NCI-H1694 treated with DMSO at 0.1 percent for 48 hours (cell line): Measurements from ENCODE around the gene SIRT5.

Experiments
- DNase-seq: peaks from one replicate; lab custom pipeline; 2025; lab: John Stamatoyannopoulos, UW

SIRT5 gene

GRCh38 chr6:13574571-13575376 is at the start of gene SIRT5:
SIRT5 (plus strand) TSS chr6:13574601; CDS start chr6:13584111, 9,510 bp downstream.
- DNase-seq = peak; percentile 93

DNA sequence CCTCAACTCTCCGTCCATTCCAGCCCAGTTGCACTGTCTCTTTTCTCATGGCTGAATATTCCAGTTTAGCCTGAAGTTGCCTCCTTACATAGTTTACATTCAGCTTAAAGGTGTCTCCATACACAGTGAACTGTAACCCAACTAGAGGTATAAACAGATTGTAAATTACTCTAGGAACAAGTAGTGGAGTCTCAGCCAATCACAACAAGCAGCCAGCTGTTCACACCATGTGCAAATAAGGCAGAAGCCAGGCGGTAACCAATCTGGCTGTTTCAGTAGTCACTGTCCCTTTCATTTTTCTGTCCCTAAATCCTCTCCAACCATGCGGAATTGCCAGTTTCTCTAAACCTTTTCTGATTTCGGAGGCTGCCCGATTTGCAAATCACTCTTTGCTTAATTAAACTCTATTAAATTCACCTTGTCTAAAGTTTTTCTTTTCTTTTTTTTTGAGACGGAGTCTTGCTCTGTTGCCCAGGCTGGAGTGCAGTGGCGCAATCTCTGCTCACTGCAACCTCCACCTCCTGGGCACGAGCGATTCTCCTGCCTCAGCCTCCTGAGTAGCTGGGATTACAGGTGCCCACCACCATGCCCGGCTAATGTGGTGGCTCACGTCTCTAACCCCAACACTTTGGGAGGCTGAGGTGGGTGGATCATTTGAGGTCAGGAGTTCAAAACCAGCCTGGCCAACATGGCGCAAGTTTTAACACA is 49.4 kb upstream of the SIRT5 start:
- DNase-seq = peak; percentile 92

DNA sequence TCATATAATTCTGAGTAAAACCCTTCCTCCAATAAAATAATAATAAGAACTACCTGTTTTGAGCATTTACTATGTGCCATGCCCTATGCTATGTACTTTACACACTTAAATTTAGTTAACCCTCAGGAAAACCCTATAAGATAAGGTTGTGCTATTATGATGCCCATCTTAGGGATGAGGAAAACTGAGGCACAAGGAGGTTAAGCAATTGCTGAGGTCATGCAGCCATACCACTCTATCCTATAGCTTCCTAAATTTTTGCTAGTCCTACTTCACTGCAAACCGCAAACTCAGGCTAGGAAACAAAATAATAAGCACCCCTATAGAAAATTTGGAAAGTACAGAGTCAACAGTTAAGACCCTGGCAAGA is 48.1 kb upstream of the SIRT5 start:
- no peak for DNase-seq

GRCh38 chr6:13526727-13527670 is 47.4 kb upstream of the SIRT5 start:
- peak; percentile 96 for DNase-seq

DNA sequence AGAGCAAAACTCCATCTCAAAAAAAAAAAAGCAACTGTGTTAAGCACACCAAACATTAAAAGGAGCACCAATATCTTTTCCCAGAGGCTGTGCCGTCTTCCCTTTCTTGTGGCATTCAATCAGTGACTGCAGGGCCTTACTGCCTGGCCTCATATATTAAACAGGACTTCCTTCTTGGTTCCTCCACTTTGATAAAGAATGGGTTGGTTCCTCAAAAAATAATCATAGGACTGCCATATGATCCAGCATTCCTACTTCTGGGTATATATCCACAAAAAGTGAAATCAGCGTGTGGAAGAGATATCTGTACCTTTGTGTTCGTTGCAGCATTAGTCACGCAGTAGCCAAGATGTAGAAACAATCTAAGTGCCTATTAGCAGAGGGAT is 46.7 kb upstream of the SIRT5 start:
- DNase-seq = no peak

DNA sequence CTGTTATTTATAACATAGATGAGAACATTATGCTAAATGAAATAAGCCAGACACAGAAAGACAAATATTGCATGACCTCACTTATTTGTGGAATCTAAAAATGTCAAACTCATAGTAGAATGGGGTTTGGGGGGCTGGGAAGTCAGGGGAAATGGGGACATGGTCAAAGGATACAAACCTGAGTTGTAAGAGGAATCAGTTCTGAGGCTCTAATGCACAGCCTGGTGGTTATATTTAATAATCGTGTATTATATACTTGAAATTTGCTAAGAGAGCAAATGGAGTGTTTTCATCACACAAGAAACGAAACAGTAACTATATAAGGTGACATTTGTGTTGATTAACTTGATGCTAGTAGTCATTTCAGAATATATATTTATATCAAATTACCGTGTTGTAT is 46.2 kb upstream of the SIRT5 start:
- peak; percentile 17 for DNase-seq

DNA sequence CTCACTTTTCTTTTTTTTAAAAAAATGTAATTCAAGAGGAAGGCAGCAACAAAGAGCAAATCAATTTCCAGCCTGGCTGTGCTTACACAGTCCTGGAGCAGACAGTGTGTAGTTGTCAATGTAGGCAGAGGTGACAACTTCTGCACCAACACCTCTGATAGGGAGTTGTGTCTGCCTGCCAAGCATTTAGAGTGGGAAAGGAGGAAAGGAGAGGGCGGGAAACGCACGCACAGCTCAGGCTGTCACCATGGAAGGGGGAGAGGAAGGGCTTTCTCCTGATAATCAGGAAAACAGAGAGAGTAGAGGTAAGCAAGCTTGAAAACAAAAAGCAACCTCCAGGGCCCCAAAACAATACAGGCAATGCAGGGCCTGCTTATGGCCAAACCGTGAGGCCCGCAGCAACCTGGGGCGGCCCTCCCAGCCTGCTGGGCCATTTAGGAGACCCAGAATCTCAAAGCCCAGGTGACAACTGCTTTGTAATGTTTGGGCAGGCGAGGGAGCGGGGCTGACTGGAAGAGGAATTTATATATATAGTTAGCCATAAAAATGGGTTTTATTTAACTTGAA is 45.5 kb upstream of the SIRT5 start:
- no peak for DNase-seq

GRCh38 chr6:13531956-13532355 is 42.4 kb upstream of the SIRT5 start:
- no peak for DNase-seq

DNA sequence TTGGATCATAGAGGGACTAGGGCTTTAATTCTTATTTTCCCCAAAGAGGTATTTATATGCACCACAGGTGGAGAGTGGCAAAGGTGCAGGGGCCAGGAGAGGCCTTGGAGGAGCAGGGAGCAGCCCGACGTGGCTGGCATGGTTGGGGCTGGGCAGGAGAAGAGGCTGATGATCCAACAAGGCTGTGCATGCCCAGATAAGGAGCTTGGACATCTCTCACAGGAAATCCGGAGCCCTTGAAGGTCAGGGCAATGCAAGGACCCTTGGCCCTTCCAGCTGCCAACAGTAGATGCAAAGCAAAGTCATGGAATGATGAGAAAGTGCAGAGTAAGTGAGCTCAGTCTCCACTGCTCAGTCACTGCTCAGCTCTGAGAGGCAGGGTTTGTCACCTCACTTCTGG is 39.9 kb upstream of the SIRT5 start:
- DNase-seq = no peak

DNA sequence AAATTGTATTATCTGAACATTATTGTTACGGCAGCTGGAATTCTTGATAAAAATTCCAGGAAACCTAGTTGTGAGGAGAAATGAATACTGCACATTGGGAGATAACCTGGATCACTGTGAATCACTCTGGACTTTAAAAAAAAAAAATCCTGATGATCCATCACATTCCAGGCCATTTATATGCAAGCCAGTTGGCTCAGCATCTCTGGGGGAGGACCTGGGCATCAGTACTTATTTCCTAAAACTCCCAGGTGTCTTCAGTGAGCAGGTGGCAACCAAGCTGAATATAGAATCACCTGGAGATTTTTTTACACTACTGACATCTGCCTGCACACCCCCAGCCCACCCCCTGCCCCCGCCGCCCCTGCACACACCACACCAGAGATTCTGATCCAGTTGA is 39.1 kb upstream of the SIRT5 start:
- DNase-seq = no peak

GRCh38 chr6:13536796-13537526 is 37.4 kb upstream of the SIRT5 start:
- no peak for DNase-seq

- no peak for DNase-seq
Observed at GRCh38 chr6:13537527-13537897, 36.9 kb upstream of the SIRT5 start.

- peak; percentile 58 for DNase-seq
Observed at GRCh38 chr6:13538084-13538483, 36.3 kb upstream of the SIRT5 start.

DNA sequence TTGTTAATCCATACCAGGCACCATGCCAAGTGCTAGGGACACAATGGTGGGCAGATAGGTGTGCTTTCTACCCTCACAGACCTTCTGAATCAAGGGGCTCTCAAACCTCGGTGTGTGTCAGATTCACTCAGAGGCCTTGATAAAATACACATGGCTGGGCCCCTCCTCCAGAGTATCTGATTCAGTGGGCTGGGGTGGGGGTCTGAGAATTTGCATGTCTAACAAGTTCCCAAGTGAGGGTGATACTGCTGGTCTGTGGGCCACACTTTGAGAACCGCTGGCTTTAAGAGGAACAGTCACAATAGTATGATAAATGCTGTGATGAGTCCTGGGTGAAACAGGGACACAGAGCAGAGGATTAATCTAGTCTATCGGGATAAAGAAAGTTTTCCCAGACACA is 35.8 kb upstream of the SIRT5 start:
- DNase-seq = no peak

GRCh38 chr6:13539572-13539971 is 34.8 kb upstream of the SIRT5 start:
- DNase-seq = no peak

- DNase-seq = no peak
Observed at GRCh38 chr6:13541496-13541895, 32.9 kb upstream of the SIRT5 start.

DNA sequence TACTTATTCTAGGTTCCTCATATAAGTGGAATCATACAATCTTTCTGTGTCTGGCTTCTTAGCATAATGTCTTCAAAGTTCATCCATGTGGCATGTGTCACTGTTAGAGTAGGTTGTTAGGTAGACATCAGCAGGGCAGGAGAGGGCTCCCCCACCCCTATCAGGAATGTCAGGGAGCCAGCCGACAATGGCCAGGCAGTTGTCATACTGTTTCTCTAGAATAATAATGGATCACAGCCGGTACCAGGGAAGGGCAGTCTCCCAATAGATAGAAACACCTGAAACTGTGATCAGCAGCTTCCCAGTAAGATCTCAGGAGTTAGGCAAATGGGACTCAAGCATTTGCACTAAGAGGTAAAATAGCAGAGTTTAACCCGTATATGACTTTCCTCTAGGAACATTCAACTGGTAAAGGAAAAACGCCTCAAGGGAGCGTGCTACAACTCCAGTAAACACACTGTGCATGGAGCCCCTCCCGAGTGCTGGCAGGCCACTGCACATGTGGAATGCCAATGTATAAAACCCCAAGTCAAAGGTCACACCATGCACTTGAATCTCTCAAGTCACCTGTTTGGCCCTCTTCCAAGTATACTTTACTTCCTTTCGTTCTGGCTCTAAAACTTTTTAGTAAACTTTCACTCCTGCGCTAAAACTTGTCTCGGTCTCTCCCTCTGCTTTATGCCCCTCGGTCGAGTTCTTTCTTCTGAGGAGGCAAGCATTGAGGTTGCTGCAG is 29.8 kb upstream of the SIRT5 start:
- no peak for DNase-seq

DNA sequence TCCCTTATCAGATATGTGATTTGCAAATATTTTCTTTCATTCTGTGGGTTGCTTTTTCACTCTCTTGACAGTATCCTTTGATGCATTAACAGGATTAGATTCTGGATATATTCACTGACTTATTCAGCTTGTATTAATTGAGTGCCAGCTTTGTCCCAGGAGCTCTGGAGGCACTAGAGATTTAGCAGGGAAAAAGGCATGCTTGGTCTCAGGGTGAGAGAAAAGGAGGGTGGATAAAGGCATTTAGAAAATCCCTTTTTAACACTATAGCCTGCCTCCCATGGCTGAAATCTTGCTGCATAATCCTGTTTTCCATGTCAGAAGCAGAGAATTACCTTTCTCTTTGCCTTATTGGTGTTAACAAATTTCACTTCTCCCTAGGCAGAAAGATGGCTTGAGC is 28.5 kb upstream of the SIRT5 start:
- no peak for DNase-seq

- DNase-seq = no peak
Observed at GRCh38 chr6:13548500-13549210, 25.7 kb upstream of the SIRT5 start.

DNA sequence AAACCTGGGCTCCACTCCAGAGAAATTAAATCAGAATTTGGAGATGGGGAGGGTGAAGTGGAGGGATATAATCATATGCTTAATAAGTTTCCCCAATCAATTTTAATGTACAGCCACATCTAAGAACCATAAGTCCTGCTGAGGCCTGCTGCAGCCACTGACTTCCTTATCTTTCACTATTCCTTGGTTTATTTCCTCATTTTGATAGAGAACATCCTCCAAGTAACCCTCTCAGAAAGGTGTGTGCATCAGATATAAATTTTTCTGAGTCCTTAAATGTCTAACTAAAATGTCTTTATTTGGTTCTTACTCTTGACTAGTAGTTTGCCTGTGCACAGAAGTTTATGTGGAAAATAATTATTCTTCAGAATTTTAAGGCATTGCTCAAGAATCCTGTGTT is 23.7 kb upstream of the SIRT5 start:
- no peak for DNase-seq
